Glutamatergic neuron (in vitro differentiated cells): Measurements from ENCODE around the gene MLLT3. TPM values are rescaled to one million over a fixed set of nuclear protein-coding genes. Genes with fewer than 3 reads are reported as not detected.
"Not testable (repeated sequence)": the region's sequence is repeated elsewhere in the genome, so short reads cannot be mapped to it uniquely, and the experiment has no call there.

Experiments used
- DNase-seq: peaks from one replicate; pipeline ENCODE4 v3.0.0; 2022
- H3K27ac Mint-ChIP-seq: one replicate; pipeline ENCODE4 v1.8.0; 2020; ENCODE audit warnings: mild to moderate bottlenecking, mixed read lengths, inconsistent platforms; ENCODE audit not compliant: unreplicated experiment
- H3K27me3 Mint-ChIP-seq: one replicate; pipeline ENCODE4 v1.8.0; 2020; ENCODE audit warnings: mild to moderate bottlenecking, moderate library complexity, mixed read lengths, inconsistent platforms; ENCODE audit not compliant: unreplicated experiment
- H3K36me3 Mint-ChIP-seq: one replicate; pipeline ENCODE4 v1.8.0; 2020; ENCODE audit warnings: mild to moderate bottlenecking, mixed read lengths, inconsistent platforms; ENCODE audit not compliant: unreplicated experiment
- H3K4me1 Mint-ChIP-seq: one replicate; pipeline ENCODE4 v1.8.0; 2020; ENCODE audit warnings: mild to moderate bottlenecking, low read depth, mixed read lengths, inconsistent platforms; ENCODE audit not compliant: unreplicated experiment
- H3K4me3 Mint-ChIP-seq: one replicate; pipeline ENCODE4 v1.8.0; 2020; ENCODE audit warnings: mild to moderate bottlenecking, mixed read lengths, inconsistent platforms; ENCODE audit not compliant: unreplicated experiment
- H3K9me3 Mint-ChIP-seq: one replicate; pipeline ENCODE4 v1.8.0; 2020; ENCODE audit warnings: mild to moderate bottlenecking, moderate library complexity, mixed read lengths, inconsistent platforms; ENCODE audit not compliant: unreplicated experiment
- CTCF ChIP-seq: fragments of 200-600 bp; sonication (generic); IDR thresholded peaks from one replicate; pipeline ENCODE4 v1.5.0; 2021; ENCODE audit not compliant: partially characterized antibody, unreplicated experiment
- total RNA-seq: library from RNA; stranded (reverse); fragmentation: NEBNext Ultra II Directional; extraction: Animal tissue kit (Norgen Biotek cat#: 25700); gene quantifications from one replicate; pipeline ENCODE4 v1.2.1, GENCODE V29; 2021; ENCODE audit not compliant: unreplicated experiment

The MLLT3 gene
- total RNA-seq, 1 donor from 2014 or later = 11.7 TPM

- no peak for TF ChIP-seq CTCF
- peaks cover 1% of the 10 kb centered on the region for H3K27me3 Mint-ChIP-seq
- no peaks in the 10 kb centered on the region for H3K4me1 Mint-ChIP-seq
- DNase-seq = no peak
- H3K4me3 Mint-ChIP-seq = no peak overlapping the region
- H3K36me3 Mint-ChIP-seq = peaks cover 5% of the 10 kb centered on the region
- H3K9me3 Mint-ChIP-seq = peaks cover 2% of the 10 kb centered on the region
- no peak overlapping the region for H3K27ac Mint-ChIP-seq
Observed at GRCh38 chr9:20592673-20593072, 29.6 kb downstream of the MLLT3 start.

GRCh38 chr9:20591223-20591622 is 31.1 kb downstream of the MLLT3 start:
- Mint-ChIP-seq H3K4me1 (no peaks in the 10 kb centered on the region), H3K4me3 (no peak overlapping the region), H3K36me3 (peaks cover 5% of the 10 kb centered on the region), H3K27me3 (peaks cover 1% of the 10 kb centered on the region), H3K27ac (no peak overlapping the region), H3K9me3 (peaks cover 4% of the 10 kb centered on the region)
- no peak for TF ChIP-seq CTCF
- DNase-seq = no peak

DNA sequence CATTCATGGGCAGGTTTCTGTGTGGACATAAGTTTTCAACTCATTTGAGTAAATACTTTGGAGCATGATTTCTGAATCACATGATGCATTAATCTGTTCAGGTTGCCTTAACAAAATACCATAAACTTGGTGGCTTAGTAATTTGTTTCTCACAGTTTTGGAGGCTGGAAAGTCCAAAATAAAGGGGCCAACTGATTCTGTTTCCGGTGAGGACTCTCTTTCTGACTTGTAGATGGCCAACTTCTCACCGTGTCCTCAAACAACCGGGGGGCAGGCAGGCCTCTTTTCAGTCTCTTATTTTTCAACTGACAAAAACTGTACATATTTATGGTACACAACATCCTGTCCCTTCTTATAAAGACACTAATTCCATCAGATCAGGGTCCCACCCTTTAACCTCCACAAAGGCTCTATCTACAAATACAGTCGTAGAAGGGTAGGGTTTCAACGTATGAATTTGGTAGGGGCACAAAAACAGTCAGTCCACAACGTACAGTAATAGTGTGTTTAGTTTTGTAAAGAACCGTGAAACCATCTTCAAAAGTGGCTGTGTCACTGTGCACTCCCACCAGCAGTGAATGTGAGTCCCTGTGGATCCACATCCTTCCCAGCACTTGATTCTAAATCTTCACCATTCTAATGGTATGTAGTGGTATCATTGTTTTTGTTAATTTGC is 37.2 kb downstream of the MLLT3 start:
- Mint-ChIP-seq H3K9me3 (peaks cover 3% of the 10 kb centered on the region), H3K27me3 (no peaks in the 10 kb centered on the region), H3K27ac (no peak overlapping the region), H3K36me3 (no peaks in the 10 kb centered on the region), H3K4me1 (no peaks in the 10 kb centered on the region), H3K4me3 (no peak overlapping the region)
- DNase-seq = no peak
- no peak for TF ChIP-seq CTCF

DNA sequence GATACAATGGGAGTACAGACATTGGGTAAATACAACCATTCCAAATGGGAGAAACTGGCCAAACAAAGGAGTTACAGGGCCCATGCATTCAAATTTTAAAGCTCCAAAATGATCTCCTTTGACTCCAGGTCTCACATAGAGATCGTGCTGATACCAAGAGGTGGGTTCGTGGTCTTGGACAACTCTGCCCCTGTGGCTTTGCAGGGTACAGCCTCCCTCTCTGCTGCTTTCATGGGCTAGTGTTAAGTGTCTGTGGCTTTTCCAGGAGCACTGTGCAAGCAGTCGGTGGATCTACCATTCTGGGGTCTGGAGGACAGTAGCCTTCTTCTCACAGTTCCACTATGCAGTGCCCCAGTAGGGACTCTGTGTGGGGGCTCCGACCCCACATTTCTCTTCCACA is 39.2 kb downstream of the MLLT3 start:
- H3K9me3 Mint-ChIP-seq, H3K36me3 Mint-ChIP-seq, H3K4me1 Mint-ChIP-seq, DNase-seq, H3K4me3 Mint-ChIP-seq, H3K27me3 Mint-ChIP-seq, H3K27ac Mint-ChIP-seq: not testable (repeated sequence)

- H3K4me3 Mint-ChIP-seq = no peak overlapping the region
- no peaks in the 10 kb centered on the region for H3K27me3 Mint-ChIP-seq
- no peak for TF ChIP-seq CTCF
- H3K9me3 Mint-ChIP-seq = peaks cover 3% of the 10 kb centered on the region
- H3K4me1 Mint-ChIP-seq = no peaks in the 10 kb centered on the region
- H3K27ac Mint-ChIP-seq = no peak overlapping the region
- H3K36me3 Mint-ChIP-seq = no peaks in the 10 kb centered on the region
- no peak for DNase-seq
Observed at GRCh38 chr9:20582150-20582549, 40.1 kb downstream of the MLLT3 start.
